ENCODE measurements around the gene CAT.

The CAT gene

DNA sequence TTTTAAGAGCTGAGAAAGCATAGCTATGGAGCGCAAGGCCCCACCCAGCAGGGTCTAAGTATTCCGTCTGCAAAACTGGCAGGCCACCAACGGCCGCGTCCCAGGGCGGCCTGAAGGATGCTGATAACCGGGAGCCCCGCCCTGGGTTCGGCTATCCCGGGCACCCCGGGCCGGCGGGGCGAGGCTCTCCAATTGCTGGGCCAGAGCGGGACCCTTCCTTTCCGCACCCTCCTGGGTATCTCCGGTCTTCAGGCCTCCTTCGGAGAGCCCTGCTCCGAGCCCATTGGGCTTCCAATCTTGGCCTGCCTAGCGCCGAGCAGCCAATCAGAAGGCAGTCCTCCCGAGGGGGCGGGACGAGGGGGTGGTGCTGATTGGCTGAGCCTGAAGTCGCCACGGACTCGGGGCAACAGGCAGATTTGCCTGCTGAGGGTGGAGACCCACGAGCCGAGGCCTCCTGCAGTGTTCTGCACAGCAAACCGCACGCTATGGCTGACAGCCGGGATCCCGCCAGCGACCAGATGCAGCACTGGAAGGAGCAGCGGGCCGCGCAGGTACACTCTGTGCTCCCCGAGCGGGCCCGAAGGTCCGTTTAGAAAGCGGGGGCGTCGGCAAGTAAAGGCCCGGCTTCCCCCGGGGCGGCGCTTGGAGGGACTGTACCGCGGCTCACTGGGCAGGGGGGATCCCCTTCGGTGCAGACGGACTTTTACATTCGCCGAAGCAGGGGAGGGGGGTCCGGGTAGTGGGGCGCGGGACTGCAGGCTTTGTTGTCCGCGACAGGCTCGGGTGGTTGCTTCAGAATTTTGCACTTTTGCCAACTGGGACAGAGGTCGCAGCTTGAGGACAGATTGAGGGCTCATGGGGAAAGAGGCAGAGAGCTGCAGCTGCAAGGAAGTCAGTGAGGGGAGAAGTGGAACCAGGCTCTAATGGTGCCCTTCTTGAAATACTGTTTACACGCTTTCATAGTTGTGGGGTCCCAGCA lies at the start of gene CAT:
TSS of gene CAT (plus strand) at position 406 of the 979 bp plus-strand sequence. CDS start at position 486, 80 bp downstream.
- H3K36me3 ChIP-seq, result no peaks in the 10 kb centered on the region
- peak within 1 kb of the TSS; percentile 93 to 97 for H3K4me3 ChIP-seq (ENCODE audit: low read depth in 1 of 2, low read length in 1 of 2)
- no peaks in the 10 kb centered on the region for H3K27me3 ChIP-seq
- peak within 1 kb of the TSS; percentile 90 for H3K27ac ChIP-seq
- H3K9me3 ChIP-seq, result no peaks in the 10 kb centered on the region
- peak; percentile 42 for TF ChIP-seq CTCF (IDR thresholded peaks at IDR 0.05)
- peaks cover 66 to 70% of the 10 kb centered on the region in 2 experiments for H3K4me1 ChIP-seq (ENCODE audit: control insufficient read depth in 1 of 2, insufficient read depth in 1 of 2, low read depth in 1 of 2, low read length in 1 of 2)

DNA sequence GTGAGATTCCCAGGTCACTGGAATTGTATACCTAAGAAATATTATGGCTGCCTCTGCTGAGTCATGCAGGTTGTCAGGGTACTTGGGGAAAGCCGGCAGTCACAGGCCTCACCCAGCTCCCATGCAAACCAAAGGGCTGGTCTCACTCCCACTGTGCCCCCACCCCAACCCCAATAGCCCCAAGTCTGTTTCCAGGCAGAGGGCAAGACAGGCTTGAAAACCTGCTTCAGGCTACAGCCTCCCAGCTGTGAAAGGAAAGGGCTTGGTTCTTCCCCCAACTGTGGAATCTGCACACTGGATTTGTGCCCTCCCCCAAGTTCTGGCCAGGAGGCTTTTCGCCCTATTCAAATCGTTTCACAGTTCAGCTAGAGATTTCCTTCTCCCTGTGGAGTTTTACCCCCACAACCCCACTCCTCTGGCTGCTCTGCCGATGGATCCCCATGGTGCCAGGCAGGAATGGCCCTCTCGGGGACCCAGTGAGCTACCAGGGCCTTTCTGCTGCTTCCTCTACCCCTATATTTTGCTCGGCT lies 43.9 kb upstream of the CAT start:
- H3K27ac ChIP-seq, result no peak overlapping the region
- no peak for TF ChIP-seq CTCF (IDR thresholded peaks at IDR 0.05)
- no peaks in the 10 kb centered on the region for H3K4me1 ChIP-seq (ENCODE audit: control insufficient read depth in 1 of 2, insufficient read depth in 1 of 2, low read depth in 1 of 2, low read length in 1 of 2)
- H3K27me3 ChIP-seq, result no peaks in the 10 kb centered on the region
- no peaks in the 10 kb centered on the region for H3K9me3 ChIP-seq
- H3K4me3 ChIP-seq (ENCODE audit: low read depth in 1 of 2, low read length in 1 of 2), result no peak overlapping the region
- no peaks in the 10 kb centered on the region for H3K36me3 ChIP-seq

DNA sequence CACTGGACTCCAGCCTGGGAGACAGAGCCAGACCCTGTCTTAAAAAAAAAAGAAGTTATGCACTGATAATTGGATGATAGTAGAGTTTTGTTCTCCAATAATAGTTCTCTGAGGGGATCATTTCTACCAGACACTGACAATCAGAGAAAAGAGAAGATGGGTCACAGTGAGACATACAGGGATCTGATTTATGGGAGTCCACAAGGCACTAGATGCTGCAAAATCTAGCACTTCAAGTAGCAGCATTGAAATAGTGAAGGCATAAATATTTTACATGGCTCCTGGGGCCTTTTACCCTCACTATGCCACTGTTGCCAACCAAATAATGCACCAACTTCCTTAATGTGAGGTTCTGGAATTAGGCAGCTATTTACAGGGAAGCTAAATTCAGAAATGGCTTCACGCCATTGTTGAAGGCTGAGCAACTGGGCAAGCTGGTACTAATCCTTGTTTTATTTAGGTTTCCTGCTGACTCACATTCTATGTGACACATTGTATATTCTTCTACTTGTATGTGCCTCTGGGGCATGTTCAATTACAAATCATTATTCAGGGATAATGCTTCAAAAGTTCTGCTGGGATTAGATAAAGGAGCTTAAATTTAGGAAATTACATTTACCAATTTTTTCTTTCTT lies 42.7 kb upstream of the CAT start:
- no peak for TF ChIP-seq CTCF (IDR thresholded peaks at IDR 0.05)
- Histone ChIP-seq H3K9me3 (no peaks in the 10 kb centered on the region), H3K4me3 (ENCODE audit: low read depth in 1 of 2, low read length in 1 of 2) (no peak overlapping the region), H3K4me1 (ENCODE audit: control insufficient read depth in 1 of 2, insufficient read depth in 1 of 2, low read depth in 1 of 2, low read length in 1 of 2) (no peaks in the 10 kb centered on the region), H3K27me3 (no peaks in the 10 kb centered on the region), H3K36me3 (no peaks in the 10 kb centered on the region), H3K27ac (no peak overlapping the region)

DNA sequence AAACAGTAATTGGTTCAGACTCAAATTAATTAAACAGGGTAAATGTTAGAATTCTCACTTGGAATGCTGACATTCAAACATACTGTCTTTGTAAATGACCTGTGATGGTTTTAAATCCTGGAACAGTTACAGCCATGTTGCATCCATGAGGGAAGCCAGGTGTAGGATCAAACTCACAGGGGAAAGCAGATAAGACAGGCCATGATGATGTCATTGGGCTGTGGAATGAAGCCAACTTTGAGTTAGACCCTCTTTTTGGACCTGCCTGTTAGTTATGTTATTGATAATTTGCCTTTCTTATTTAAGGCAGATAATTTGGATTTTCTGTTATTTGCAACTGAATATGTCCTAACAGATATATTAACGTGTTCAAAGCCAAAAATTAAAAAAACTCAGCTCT lies 41.6 kb upstream of the CAT start:
- Histone ChIP-seq H3K4me1 (ENCODE audit: control insufficient read depth in 1 of 2, insufficient read depth in 1 of 2, low read depth in 1 of 2, low read length in 1 of 2) (no peaks in the 10 kb centered on the region), H3K27ac (no peak overlapping the region), H3K27me3 (no peaks in the 10 kb centered on the region), H3K36me3 (no peaks in the 10 kb centered on the region), H3K4me3 (ENCODE audit: low read depth in 1 of 2, low read length in 1 of 2) (no peak overlapping the region), H3K9me3 (no peaks in the 10 kb centered on the region)
- TF ChIP-seq CTCF (IDR thresholded peaks at IDR 0.05), result no peak

- TF ChIP-seq CTCF (IDR thresholded peaks at IDR 0.05), result no peak
- no peaks in the 10 kb centered on the region for H3K27me3 ChIP-seq
- no peaks in the 10 kb centered on the region for H3K36me3 ChIP-seq
- no peak overlapping the region for H3K4me3 ChIP-seq (ENCODE audit: low read depth in 1 of 2, low read length in 1 of 2)
- no peaks in the 10 kb centered on the region for H3K9me3 ChIP-seq
- H3K27ac ChIP-seq, result no peak overlapping the region
- H3K4me1 ChIP-seq (ENCODE audit: control insufficient read depth in 1 of 2, insufficient read depth in 1 of 2, low read depth in 1 of 2, low read length in 1 of 2), result no peaks in the 10 kb centered on the region
These were observed 40.9 kb upstream of the CAT start for GRCh38 chr11:34397811-34398210.

Data from neutrophil (primary cell).